Muscle of leg (tissue), 11 donors: ENCODE results near the gene AIP. TPM values are rescaled to one million over a fixed set of nuclear protein-coding genes. Genes with fewer than 3 reads are reported as not detected.
"Not testable (repeated sequence)": the region's sequence is repeated elsewhere in the genome, so short reads cannot be mapped to it uniquely, and the experiment has no call there.

Source experiments
- DNase-seq: peaks from one replicate; pipeline ENCODE4 v3.0.0; 2013
- H3K27ac ChIP-seq: one replicate; pipeline ENCODE4 v1.5.1; 2013; ENCODE audit warnings: mild to moderate bottlenecking, low read length, control low read depth
- H3K27me3 ChIP-seq: one replicate; pipeline ENCODE4 v1.6.1; 2013; ENCODE audit warnings: low read length; ENCODE audit not compliant: control insufficient read depth, insufficient read depth
- H3K36me3 ChIP-seq: one replicate; pipeline ENCODE4 v1.6.1; 2013; ENCODE audit warnings: low read length; ENCODE audit not compliant: control insufficient read depth, insufficient read depth
- H3K4me1 ChIP-seq: one replicate; pipeline ENCODE4 v1.6.1; 2013; ENCODE audit warnings: low read length; ENCODE audit not compliant: control insufficient read depth, insufficient read depth
- H3K4me3 ChIP-seq: one replicate; pipeline ENCODE4 v1.5.1; 2013; ENCODE audit warnings: low read length, control low read depth
- H3K9me3 ChIP-seq: replicated peaks from 2 replicates; pipeline ENCODE4 v1.6.1; 2013; ENCODE audit warnings: low read depth, low read length; ENCODE audit not compliant: control insufficient read depth
- WGBS: methylation state at CpG from one replicate; pipeline ENCODE4 v1.1.5; 2013; ENCODE audit warnings: missing lambda C conversion rate; ENCODE audit not compliant: insufficient coverage; 5-methylcytosine and 5-hydroxymethylcytosine counted together
- polyA plus RNA-seq, 8 donors: library from polyadenylated mRNA; unstranded; fragments of 120-200 nt; gene quantifications; one replicate each; pipeline versions ENCODE4 v1.2.1 to v1.2.3, GENCODE V29; 2013; ENCODE audit warnings: inconsistent platforms in 1 of 8, low replicate concordance in 1 of 8; ENCODE audit not compliant: insufficient read length in 8 of 8, insufficient read depth in 1 of 8
- total RNA-seq: library from RNA; stranded (reverse); fragments of 120-200 nt; gene quantifications from one replicate; pipeline ENCODE4 v1.2.4, GENCODE V29; 2013

AIP gene
- total and polyA plus RNA-seq, 9 donors, result 41.2 to 60.3 (median 52.8) TPM

DNA sequence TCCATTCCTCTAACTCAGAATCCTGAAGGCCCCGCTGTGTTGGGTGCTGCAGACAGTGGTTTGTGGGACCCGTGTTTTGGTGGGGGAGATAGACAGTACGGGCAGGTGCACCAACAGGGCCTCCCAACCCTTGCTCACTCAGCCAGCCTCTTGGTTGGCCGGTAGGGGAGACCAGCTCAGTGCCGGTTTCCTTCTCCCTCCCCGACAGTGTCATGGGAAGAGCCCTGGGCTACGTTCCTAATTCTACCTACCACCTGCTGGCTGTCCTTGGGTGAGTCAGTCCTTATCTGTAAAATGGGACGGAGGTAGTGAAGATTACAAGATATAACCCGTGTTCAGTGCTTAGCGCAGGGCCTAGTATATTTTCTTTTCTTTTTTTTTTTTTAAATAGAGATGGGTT lies 19.6 kb upstream of the AIP start:
- peaks cover 9% of the 10 kb centered on the region for H3K36me3 ChIP-seq
- no peak overlapping the region for H3K27ac ChIP-seq
- H3K4me1 ChIP-seq, result peaks cover 25% of the 10 kb centered on the region
- H3K27me3 ChIP-seq, result no peaks in the 10 kb centered on the region
- H3K9me3 ChIP-seq, result no peaks in the 10 kb centered on the region
- no peak for DNase-seq
- H3K4me3 ChIP-seq, result no peak overlapping the region
- WGBS, result 88% methylated on average over 2 of the region's 10 CpGs

DNA sequence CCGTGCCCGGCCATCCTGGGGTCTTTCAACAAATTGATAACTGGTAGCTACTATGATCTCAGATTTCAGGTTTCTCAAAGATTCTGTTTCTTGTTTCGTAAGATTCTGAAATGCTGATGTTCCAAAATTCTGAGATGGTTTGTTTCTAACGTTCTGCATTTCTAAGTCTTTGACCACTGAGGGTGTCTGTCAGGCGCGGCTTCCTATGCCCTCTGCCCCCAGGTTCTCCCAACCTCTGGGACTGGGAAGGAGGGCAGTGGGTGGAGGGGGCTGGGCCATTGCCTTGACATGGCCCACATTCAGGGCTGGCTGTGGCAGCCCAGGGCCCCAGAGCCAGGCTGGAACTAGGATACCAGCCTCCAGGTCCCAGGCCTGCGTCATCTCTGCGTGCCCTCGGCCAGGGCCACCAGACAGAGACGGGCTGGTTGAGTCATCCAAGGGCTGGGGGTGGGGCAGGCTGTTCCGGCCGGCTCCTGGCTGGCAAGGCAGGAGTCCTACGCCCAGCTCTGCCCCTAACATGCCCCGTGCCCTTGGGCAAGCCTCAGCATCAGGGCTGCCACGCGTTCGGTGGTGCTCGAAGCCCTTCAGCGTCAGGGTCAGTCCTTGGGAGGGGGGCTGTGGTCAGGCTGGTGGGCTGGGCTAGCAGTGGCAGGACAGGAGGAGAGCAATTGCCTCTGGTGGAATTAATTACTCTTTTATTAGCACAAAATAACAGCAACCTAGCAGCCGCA lies 19.0 kb upstream of the AIP start:
- peak; percentile 21 for DNase-seq

DNA sequence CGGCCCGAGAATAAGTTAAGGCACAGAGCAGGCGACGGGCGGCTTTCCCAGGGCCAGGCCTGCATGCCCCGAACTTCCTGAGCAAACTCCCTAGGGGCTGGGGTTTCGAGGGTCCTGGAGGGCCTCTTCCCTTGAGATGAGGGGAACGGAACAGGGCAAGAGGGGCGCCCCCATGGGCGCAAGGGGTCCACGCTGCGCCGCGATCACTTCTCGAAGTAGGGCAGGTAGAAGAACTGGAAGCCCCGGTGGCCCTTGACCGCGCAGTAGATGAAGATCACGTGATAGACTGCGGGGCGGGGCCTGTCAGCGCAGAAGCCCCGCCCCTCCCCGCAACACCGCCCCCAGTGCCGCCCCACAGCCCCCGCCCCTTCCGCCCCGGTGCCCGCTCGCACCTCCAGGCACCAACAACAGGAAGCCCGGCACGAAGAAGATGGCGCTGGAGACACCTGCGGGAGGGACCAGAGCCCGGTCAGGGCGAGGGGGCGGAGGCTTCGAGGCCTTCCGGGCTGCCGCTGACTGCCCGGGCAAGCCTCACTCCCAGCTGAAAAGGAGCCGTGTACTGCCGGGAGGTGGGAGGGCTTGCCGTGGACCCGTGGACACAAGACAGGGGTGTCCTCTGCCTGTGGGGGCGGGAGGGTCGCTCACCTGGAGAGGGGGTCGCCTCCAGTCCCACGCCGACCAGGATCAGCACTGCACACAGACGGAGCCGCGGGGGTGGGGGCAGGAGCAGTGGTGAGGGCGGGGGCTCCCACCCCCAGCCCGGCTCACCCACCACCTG lies 18.2 kb upstream of the AIP start:
- Histone ChIP-seq H3K27me3 (no peaks in the 10 kb centered on the region), H3K9me3 (no peaks in the 10 kb centered on the region), H3K36me3 (peaks cover 9% of the 10 kb centered on the region), H3K4me3 (peak overlapping the region; percentile 60), H3K27ac (peak overlapping the region; percentile 82), H3K4me1 (peaks cover 33% of the 10 kb centered on the region)
- DNase-seq, result peak; percentile 76
- 6% methylated on average over 30 of the region's 56 CpGs for WGBS

More for the DNA sequence above, 19.0 kb upstream of the AIP start:
- H3K27ac ChIP-seq, result peak overlapping the region; percentile 82
- peaks cover 9% of the 10 kb centered on the region for H3K36me3 ChIP-seq
- WGBS, result 84% methylated on average over 11 of the region's 20 CpGs
- peak overlapping the region; percentile 60 for H3K4me3 ChIP-seq
- H3K9me3 ChIP-seq, result no peaks in the 10 kb centered on the region
- no peaks in the 10 kb centered on the region for H3K27me3 ChIP-seq
- peaks cover 29% of the 10 kb centered on the region for H3K4me1 ChIP-seq

DNA sequence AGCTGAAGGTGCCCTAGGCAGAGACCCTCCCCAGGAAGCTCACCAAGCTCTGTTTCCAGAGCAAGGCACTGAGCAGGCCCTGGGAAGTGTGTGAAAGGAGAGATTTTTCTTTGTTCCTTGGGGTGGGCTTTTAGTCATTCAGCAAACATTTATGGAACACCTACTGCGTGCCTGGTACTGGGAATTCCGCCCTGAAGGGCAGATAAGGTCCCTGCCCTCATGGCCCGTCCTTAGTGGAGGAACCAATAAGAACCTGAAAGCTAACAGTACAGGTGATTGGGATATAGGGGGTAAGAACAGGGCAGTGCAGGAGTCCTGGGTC lies 17.7 kb upstream of the AIP start:
- H3K4me3 ChIP-seq, result peak overlapping the region; percentile 60
- peaks cover 9% of the 10 kb centered on the region for H3K36me3 ChIP-seq
- no peaks in the 10 kb centered on the region for H3K27me3 ChIP-seq
- H3K9me3 ChIP-seq, result no peaks in the 10 kb centered on the region
- DNase-seq, result no peak
- H3K27ac ChIP-seq, result peak overlapping the region; percentile 82
- WGBS, result 79% methylated on average over 3 of the region's 3 CpGs
- H3K4me1 ChIP-seq, result peaks cover 35% of the 10 kb centered on the region

DNA sequence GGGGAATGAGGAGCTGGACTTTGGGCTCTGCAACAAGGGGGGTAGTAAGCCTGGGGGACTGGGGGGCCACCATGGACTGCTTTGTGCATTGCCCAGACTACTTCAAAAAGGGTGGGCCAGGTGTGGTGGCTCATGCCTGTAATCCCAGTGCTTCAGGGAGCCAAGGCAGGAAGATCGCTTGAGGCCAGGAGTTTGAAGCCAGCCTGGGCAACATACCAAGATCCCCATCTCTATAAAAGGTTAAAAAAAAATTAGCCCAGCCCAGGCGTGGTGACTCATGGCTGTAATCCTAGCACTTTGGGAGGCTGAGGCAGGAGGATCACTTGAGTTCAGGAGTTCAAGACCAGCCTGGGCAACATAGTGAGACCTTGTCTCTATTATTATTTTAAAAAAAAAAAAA lies 17.3 kb upstream of the AIP start:
- not testable (repeated sequence) for H3K36me3 ChIP-seq, H3K27ac ChIP-seq, H3K4me3 ChIP-seq, DNase-seq, H3K27me3 ChIP-seq, H3K9me3 ChIP-seq
- peaks cover 35% of the 10 kb centered on the region for H3K4me1 ChIP-seq
- WGBS, result no CpG with 5 or more reads among the region's 2 CpGs

DNA sequence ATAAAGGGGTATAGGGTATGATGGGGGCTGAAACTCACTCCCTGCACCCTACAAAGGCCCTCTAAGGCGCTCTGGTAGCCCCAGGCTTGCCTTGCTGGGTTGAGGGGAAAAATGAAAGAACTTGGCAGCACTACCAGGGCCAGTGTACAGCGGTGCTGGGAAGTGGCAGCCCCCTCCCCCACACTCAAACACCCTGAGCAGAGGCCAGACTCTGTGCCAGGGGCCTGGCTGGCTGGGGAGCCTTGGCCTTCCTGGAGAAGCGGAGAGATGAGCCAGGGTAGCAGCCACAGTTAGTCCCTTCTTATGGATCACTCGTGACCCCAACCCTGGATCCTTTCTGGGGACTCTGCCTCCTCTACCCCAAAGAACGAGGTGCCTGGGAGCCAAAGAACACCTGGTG lies 16.5 kb upstream of the AIP start:
- H3K9me3 ChIP-seq, result no peaks in the 10 kb centered on the region
- H3K4me3 ChIP-seq, result no peak overlapping the region
- H3K27ac ChIP-seq, result no peak overlapping the region
- H3K27me3 ChIP-seq, result no peaks in the 10 kb centered on the region
- DNase-seq, result no peak
- H3K4me1 ChIP-seq, result peaks cover 35% of the 10 kb centered on the region
- 91% methylated on average over 4 of the region's 5 CpGs for WGBS
- peaks cover 9% of the 10 kb centered on the region for H3K36me3 ChIP-seq

DNA sequence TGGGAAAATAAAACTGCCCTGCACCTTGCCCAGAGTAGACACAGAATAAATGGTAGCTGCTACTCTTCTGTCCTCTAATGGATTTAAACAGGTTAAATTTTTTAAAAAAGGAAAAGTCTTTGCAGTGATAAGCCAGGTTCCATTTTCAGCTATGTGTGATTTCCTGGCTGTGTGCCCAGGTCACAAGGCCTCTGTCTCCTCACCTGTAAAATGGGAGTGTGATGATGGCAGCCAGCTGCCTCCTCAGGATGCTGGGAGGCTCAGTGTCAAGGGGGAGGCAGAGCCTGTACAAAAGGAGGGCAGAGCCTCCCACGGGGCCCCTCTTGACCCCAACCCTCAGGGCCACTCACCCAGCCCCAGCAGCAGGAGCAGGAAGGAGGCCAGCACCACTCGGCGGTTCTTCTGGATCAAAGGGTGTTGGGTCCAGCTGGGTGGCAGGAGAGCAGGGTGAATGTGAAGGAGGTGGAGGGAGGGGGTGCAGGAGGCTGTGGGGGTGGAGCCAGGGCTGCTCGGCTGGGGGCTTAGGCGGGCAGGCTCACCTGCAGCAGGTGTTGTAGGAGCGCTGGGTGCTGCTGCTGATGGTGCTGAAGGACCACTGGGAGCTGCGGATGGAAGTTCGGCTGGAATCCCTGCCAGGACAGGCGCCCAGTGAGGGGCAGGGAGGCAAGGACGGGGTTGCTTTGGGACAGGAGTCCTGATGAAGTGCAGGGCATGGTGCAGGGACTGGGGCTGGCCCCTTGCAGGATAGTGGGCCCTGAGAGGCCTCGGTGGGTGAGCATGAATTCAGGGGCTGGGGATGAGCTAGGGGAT lies 15.7 kb upstream of the AIP start:
- 71% methylated on average over 10 of the region's 11 CpGs for WGBS
- Histone ChIP-seq H3K36me3 (peaks cover 9% of the 10 kb centered on the region), H3K27ac (no peak overlapping the region), H3K9me3 (no peaks in the 10 kb centered on the region), H3K27me3 (no peaks in the 10 kb centered on the region), H3K4me3 (no peak overlapping the region), H3K4me1 (peaks cover 35% of the 10 kb centered on the region)
- no peak for DNase-seq

DNA sequence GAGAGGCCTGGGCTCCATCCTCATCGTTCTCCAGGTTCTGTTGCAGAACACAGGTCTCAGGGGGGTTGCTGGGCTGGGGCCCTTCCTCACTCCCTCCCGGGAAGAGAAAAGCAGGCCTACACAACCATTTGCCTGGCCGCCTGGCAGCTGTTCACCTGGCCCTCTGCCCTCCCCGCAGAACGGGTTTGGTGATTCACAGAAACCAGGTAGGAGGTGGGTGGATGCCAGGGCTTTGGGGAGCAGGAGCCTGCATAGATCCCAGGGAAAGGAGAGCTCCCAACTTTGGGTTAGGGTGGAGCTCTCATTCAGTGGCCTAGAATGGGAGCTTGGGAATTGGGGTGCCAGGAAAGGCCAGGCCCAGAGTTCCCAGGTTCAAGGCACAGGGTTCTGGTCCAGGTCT lies 14.8 kb upstream of the AIP start:
- Histone ChIP-seq H3K27ac (peak overlapping the region; percentile 69), H3K4me1 (peaks cover 35% of the 10 kb centered on the region)
- WGBS, result 5% methylated on average over 4 of the region's 5 CpGs

DNA sequence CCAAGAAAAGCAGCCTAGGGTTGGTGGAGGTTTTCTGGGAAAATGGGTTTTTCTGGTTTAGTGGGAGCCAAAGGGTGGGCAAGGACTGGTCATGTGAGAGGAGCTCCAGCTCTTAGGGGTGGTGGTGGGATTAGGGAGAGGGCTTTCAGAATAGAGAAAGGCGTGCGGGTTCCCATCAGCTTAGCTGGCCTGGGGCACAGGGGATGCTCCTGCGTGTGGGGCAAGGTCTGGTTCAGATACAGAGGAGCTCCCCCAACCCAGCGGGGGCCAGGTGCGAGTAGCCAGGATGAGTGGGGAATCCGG lies 14.4 kb upstream of the AIP start:
- no peak for DNase-seq
- Histone ChIP-seq H3K4me3 (peak overlapping the region; percentile 81), H3K9me3 (no peaks in the 10 kb centered on the region), H3K27me3 (peaks cover 2% of the 10 kb centered on the region), H3K27ac (peak overlapping the region; percentile 69), H3K36me3 (peaks cover 9% of the 10 kb centered on the region), H3K4me1 (peaks cover 35% of the 10 kb centered on the region)
- 0% methylated on average over 3 of the region's 6 CpGs for WGBS

More for the DNA sequence above, 14.8 kb upstream of the AIP start:
- Histone ChIP-seq H3K36me3 (peaks cover 9% of the 10 kb centered on the region), H3K9me3 (no peaks in the 10 kb centered on the region), H3K27me3 (peaks cover 2% of the 10 kb centered on the region), H3K4me3 (peak overlapping the region; percentile 81)
- no peak for DNase-seq
